HG03139 (cell line): ENCODE data around the gene SLC4A5.
A peak's percentile ranks its signal among the peaks of the same experiment; 100 is the strongest.
"Not testable (repeated sequence)": the region's sequence is repeated elsewhere in the genome, so short reads cannot be mapped to it uniquely, and the experiment has no call there.

Source experiments
- ATAC-seq: cut with Tn5 transposase; IDR thresholded peaks from one replicate; pipeline ENCODE4 v1.9.1; 2021; ENCODE audit not compliant: unreplicated experiment

The SLC4A5 gene

DNA sequence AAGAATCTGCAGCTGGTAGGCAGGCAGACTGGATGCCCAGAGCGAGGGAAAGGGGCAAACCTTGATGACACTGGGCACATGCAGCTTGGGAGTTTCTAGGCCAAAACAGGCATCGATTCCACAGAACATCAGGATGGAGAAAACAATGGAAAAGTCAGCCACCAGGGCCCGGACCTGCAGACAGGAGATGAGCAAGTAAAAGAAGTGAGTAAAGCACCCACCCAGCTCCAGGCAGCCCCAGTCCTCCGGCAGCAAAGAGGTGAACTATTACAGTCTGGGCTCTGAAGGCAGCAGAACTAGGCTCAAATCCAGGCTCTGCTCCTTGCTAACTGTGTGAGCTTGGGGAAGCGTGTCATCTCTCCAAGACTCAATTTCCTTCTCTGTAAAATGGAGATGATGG, 108.2 kb downstream of the SLC4A5 start:
- no peak for ATAC-seq

DNA sequence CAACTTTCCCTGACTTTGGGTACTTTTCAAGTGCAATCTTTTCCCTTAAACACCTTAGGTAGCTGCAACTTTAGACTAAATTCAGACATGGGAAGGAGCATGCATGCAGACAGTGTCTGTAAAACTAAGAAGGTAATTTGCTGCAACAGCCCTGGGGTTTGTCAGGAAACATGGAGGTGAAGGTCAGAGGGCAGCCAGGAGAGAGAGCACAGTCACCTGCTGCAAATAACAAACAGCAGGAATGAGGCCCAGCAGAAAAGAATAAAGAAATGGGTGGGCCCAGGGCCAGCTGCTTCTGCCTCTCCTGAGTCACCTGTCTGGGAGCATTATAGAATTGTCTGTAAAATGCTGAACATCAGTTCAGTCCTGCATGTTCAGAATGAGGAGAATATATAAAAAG, 109.6 kb downstream of the SLC4A5 start:
- ATAC-seq: no peak

DNA sequence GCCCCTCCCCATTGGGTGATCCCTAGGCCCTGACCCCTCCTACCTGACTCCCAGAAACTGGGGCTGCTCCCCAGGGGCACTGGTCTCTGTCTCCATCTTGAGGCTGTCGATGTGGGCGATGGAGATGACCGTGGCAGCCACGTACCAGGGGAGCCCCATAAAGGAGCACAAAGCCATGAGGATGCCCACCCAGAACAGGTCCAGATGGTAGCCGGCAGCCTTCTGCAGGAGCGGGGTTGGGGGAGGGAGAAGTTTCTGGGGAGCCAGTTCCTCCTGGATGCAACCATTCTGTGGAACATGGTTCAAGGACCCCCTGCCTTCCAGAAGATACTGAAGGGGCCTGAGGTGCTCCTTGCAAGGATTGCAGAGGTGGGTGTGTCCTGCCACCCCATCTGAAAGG, 110.8 kb downstream of the SLC4A5 start:
- ATAC-seq: no peak

DNA sequence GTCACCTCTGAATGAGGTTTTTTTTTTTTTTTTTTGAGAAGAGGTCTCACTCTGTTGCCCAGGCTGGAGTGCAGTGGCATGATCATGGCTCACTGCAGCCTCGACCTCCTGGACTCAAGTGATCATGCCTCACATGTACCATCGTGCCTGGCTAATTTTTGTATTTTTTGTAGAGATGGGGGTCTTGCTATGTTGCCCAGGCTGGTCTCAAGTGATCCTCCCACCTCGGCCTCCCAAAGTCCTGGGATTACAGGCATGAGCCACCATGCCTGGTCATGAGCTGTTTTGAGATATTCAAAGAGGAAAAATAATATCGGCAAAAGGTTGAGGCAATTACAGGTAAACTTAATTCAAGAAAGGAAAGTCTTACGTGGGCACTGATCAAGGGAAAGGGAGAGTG, 113.4 kb downstream of the SLC4A5 start:
- not testable (repeated sequence) for ATAC-seq

DNA sequence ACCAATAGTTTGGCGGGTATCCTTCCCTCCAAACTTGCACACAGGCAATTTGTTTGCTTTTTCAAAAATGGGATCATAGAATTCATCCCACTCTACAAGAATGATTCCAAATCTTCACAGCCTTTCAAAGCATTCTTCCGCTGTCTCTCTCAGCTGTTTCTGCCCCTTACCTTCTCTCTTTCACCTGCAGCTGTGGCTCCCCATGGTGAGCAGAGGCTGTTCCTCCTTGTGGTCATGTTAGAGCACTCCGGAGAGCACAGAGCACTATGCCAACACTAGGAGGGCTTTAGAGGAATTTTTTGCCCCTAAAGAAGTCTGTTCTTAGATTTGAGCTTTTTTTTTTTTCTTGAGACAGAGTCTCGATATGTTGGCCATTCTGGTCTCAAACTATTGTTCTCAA, 114.4 kb downstream of the SLC4A5 start:
- ATAC-seq: no peak

DNA sequence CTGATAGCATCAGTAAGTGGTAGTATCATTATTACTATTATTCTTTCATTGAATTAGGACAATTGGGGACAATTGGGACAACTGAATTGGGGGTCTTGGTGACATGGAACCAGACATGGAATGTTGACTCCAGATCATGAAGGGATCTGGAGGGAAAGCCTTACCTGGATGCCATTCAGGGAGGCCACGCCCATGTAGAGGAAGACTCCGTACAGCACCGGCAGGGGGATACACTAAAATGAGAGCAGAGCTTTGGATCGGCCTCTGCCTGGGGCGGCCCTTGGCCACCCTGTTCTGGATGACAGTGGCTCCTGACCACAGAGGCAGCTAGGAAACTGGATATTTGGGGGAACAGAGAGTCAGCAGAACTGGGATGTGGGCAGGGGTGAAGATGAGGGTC, 115.6 kb downstream of the SLC4A5 start:
- no peak for ATAC-seq

DNA sequence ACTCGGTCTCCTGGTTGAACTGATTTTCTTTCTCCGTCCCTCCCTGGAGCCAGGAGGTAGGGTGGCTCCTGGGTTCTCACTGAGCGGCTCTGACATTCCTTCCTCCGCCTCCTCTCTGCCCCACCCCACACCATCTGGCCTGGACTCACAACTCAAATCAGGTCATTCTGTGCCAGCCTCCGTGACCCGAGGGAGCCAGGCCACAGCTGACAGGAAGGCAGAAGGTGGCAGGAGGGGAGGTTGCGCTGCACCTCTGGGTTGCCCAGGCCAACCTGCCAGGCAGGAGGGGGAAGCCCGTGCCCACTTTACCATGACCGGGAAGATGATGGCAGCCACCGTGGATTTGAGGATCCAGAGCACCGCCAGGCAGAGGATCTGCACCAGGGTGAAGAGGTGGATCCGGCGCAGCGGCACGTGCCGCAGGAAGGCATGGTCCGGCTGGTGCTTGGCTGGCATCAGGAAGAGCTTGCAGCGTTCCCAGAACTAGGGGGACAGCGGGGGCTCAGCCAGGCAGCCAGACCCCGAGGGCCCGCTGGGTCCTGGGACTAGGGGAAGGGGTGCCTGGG, 116.5 kb downstream of the SLC4A5 start:
- ATAC-seq: no peak

DNA sequence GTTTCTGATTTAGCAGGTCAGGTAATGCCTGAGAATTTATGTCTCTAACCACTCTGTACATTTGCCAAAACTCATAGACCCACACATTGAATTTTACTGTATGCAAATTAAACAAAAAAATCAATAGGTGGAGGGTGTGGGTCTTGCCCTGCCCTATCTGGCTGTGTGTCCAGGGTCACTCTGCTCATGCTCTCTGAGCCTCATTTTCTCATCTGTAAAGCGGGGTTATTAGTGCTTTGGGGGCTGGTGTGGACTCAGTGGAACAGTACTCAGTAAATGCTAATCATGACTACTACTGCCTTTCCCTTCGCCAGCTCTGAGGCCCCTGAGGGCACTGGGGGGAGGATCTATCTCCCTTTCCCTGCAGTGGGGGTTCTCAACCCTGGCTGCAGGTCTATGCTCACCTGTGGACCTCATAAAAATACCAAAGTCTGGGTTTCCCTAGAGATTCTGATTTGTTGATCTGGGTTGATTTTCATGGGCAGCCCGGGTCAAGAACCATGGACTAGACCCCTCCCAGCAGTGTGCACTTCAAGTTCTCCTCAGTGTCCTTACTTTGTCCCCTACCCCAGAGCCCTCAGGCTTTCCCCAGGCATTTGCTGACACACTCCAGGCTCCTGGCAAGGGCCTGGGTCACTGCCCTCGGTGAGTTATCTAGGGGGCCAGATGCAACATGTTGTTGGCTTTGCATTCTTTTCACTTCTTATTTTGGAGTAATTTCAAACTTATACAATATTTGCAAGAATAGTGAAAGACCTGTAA, 117.3 kb downstream of the SLC4A5 start:
- ATAC-seq: no peak

DNA sequence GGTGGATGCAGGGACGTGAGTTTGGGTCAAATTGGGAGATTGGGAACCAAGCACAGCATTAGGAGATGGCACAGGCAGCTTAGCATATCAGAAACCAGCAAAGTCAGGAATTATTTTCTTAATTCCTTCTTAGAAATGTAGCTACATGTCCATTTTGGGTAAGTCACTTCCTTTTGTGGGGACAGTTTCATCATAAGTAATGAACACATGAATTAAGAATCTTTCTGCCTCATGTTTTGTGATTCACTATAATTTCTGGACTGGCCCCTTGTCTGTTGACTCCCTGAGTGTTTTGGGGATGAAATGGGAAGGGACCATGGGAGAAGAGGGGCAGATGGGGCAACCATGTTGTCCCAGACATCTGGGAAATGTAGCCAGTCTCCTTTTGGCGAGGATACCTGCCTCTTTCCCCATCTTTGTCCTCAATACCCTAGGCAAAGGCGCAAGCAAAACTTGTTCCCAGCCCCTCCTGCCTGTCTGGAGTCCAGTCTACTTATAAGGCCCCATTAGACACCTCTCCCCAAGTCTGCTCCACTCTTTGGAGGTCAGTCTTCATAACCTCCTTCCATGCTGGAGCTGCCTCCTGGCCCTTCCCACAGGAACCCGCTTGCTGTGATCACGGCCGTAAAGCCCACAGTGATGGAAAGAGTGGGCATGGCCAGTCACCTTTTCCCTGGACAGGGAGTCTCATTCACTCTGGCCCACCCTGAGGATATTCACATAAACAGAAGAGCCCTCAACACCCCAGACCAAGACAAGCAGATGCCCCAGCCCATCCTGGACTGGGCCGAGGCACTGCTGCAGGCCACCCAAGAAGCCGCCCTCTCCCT, 119.1 kb downstream of the SLC4A5 start:
- ATAC-seq: no peak

DNA sequence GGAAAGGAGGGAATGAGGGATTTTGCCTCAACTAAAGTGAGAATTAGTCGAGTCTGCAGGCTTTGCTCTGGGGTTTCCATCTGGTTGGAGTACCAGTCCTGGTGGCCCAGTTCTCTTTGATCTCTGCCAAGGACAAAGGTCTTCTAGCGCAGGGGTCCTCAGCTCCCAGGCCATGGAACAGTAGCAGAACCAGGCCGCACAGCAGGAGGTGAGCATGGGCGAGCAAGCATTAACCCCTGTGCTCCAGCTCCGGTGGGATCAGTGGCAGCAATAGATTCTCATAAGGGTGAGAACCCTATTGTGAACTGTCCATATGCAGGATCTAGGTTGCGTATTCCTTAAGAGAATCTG, 120.9 kb downstream of the SLC4A5 start:
- ATAC-seq: no peak

DNA sequence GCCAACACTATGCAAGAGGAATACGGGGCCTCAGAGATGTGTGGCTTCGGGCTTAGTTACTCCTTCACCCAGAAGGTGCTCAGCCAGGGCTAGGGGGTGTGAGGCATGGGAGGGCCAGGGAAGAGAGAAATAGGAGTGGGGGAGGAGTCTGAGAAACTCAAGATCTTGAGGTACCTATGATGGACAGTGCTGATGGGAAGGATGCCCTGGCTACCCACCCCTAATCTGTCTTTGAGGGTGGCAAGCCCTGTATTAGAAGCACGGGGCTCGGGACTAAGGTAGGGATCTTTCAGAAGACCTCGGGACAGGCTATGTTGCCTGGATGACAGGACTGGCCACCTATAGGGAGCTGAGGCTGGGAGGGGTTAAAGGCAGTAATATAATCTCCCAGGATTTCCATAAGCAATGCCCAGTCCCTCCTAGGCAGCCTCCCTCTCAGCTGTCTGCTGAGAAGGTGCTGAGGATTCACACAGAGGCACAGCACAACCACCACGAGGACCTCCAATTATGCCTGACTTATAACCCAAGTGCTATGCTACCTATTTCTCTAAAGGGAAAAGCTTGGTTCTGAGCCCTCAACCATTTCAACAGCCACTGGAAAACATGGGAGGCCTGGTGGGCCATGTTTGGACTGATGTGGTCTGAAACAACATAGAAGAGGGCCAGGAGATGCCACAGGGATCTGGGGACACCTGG, 121.5 kb downstream of the SLC4A5 start:
- no peak for ATAC-seq

DNA sequence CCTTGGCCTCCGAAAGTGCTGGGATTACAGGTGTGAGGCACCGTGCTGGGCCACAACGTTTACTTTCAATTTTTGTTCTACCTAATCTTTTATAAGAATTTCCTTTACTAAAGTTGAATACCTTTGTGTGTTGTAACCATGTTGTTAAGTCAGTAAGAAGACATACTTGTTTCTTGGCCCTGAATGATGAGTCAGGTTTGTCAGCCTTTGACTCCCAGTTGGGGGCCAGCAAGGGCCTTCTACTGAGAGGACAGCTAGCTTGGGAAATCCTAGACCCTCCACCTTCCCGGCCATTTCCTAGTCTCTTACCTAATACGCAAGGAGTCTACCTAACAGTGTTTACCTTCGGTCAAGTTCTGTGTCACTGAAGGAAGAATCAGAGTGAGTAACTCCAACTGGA, 122.1 kb downstream of the SLC4A5 start:
- ATAC-seq: no peak

DNA sequence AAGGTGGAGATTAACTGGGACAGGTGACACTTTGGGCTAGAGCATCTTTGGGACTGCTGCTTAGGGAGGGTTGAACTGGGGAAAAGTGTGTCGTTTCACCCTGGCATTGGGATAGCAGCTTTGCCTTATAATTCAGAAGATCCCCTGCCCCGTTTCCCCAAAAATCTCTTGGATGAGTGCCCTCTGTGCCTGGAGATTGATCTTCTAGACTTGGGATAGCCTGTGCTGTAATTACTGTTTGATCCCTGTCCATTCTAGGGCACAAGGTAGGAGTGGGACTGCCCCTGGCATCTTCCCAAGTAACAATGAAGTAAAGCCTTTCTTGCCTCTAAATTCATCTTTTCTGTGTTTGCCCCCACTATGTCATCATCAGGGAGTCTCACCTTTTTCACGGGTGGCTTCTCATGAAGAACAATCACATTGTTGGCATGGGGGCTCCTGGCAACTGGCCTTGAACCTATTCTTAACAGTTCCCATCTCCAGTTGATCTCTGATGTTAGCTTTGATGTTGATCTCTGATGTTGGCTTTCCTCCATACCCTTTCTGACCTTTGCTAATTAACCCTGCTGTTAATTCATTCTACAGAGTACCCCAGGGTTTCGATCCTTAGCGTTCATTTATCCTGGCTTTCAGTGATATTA, 123.2 kb downstream of the SLC4A5 start:
- no peak for ATAC-seq

DNA sequence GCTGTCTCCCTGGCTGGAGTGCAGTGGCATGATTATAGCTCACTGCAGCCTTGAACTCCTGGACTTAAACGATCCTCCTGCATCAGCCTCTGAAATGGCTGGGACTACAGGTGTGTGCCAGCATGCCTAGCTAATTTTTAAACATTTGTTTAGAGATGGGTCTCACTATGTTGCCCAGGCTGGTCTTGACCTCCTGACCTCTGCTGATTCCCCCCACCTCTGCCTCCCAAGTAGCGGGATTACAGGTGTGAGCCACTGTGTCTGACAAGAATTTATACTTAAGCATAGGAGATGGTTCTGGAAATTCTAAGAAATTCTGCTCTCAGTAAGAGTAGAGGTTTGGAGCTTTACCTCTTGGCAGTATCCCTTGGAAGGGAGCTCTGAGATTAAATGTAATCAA, 126.6 kb downstream of the SLC4A5 start:
- ATAC-seq: no peak

DNA sequence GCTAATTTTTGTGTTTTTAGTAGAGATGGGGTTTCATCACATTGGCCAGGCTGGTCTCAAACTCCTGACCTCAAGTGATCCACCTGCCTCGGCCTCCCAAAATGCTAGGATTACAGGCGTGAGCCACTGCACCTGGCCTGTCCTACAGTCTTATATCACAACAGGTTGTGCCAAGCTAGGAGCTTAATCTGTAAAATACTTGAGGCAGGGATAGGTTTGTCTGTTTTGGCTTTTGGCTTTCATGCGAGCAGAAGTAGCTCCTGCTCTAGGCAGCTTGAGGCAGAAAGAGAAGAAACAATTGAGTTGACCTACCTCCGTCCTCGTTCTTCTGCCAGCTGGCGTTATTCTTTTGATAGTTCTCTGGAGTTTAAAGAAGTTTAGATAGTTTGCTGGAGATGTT, 127.4 kb downstream of the SLC4A5 start:
- not testable (repeated sequence) for ATAC-seq

DNA sequence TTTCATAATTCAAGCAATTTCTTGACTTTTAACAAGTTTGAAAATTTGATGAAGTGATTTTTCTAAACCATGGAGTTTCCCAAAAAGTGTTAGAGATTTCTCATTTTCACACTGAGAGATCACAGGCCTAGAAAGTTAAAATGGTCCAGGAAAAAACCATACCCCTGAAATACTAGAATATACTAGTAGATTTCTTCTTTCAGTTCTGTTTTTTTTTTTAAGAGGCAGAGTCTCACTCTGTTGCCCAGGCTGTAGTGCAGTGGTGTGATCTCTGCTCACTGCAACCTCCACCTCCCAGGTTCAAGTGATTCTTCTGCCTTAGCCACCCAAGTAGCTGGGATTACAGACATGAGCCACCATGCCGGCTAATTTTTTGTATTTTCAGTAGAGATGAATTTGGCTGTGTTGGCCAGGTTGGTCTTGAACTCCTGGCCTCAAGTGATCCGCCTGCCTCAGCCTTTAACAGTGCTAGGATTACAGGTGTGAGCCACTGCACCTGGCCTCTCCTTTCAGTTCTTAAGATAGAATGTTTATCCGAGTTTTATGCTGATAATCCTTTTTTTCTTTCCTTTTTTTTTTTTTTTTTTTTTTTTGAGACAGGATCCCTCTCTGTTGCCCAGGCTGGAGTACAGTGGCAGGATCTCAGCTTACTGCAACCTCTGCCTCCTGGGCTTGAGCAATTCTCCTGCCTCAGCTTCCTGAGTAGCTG, 130.4 kb downstream of the SLC4A5 start:
- ATAC-seq: no peak

DNA sequence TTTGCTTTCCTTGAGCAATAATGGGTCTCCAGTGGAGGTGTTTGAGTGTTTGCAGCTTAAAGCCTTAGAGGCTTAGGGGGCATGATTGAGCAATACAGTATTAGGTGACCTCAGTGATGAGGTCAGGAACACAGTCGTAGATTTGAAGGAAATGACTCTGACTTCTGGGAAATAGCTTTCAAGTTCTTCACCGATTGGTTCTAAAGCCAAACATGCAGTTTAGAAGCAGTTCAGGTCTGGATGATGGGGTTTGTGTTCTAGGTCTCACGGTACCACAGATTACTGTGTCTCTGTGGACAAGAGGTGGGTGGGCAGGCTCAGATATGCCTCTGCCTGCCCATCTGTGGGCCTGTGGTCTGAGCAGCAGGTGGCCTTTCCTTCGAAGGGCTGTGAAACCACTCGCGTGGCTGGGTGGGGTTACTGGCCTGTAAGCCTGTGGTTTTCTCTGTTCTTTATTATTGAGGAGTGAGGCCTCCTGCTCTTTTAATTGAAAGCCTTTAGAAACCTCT, 137.0 kb downstream of the SLC4A5 start:
- ATAC-seq: peak; percentile 77

DNA sequence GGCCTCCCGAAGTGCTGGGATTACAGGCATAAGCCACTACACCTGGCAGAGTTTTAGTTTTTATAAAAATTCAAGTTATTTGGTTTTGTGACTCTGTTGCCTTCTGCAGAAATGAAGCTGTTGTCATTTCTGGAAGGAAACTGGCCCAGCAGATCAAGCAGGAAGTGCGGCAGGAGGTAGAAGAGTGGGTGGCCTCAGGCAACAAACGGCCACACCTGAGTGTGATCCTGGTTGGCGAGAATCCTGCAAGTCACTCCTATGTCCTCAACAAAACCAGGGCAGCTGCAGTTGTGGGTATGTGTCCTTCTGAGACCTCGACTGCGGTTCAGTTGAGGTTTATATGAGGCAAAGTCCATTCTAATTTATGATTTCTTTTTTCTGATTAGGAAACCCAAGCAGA, 137.6 kb downstream of the SLC4A5 start:
- ATAC-seq: no peak

DNA sequence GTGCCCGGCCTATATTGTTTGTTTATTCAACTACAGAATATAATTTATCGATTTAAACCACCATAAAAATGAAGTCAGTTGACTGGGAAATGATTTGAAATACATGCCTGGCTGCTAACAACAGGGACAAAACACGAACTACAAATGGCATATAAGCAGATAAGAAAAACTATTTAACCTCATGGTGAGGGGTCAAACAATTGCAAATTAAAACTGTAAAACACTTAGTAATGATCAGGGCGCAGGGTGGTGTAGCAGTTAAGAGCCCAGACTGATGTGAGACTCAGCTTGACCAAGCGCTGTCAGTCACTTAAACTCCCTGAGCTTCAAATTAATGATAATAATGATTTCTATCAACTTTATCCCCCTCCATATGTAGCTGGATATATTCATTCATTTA, 138.1 kb downstream of the SLC4A5 start:
- ATAC-seq: no peak

DNA sequence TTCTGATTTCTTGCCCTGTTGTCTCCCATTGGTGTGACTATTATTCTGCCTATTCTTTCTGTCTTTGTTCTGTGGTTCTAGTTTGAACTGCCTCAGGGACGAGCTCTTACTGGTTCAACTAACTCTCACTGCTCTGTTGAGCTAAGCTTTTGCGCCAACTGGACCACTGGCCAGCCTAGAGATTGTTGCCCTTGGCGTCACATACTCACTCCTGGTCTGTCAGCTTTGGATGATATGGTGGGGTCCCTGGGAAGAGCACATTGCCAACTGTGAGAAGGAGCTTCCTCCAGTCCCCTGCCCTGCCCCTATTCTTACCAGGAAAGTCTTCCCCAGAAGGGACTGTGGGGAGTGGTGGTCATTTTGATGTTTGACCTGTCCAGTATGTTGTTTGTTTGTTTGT, 138.8 kb downstream of the SLC4A5 start:
- no peak for ATAC-seq
